K562 (cell line): ENCODE measurements around the gene PLEKHO2. TPM values are rescaled to one million over a fixed set of nuclear protein-coding genes. Genes with fewer than 3 reads are reported as not detected.

Experiments
- ATAC-seq: fragments of 200-7000 bp; cut with Tn5 transposase; 3 replicates; pipeline ENCODE4 v1.9.1; 2020; ENCODE audit warnings: moderate library complexity
- BruUV-seq: library from RNA; stranded (reverse); fragments of 400-500 nt; replicated peaks from 2 replicates; lab custom pipeline; 2021; lab: Mats Ljungman, UMichigan
- CTCF ChIA-PET: fragments of 300-600 bp; formaldehyde crosslinking; extraction: SDS; loops from one replicate; lab custom pipeline; 2021; ENCODE audit warnings: low intra/inter-chr PET ratio; lab: Yijun Ruan, JAX
- POLR2A ChIA-PET: fragments of 300-600, 350-650 bp; sonication (Branson Sonifier 250); formaldehyde crosslinking; extraction: SDS; loops from one replicate; lab custom pipeline; 2021; ENCODE audit warnings: antibody characterized with exemption, inconsistent platforms; lab: Yijun Ruan, JAX
- DNase-seq, 4 experiments: peaks; one replicate each; pipeline versions ENCODE4 v3.0.0 to v3.0.0-alpha.2; 2011 to 2018; ENCODE audit warnings: low spot score in 3 of 4, mixed read lengths in 3 of 4; ENCODE audit errors: extremely low read depth in 1 of 4
- FAIRE-seq: peaks from 2 replicates; lab custom pipeline; 2011; peaks lifted over from hg19 to GRCh38; lab: Jason Lieb, UNC
- H2AFZ ChIP-seq: 2 replicates; pipeline ENCODE4 v1.6.0; 2011; ENCODE audit warnings: low read depth, low read length, control low read depth, inconsistent platforms
- H3K27ac ChIP-seq: fragments of 200-600 bp; 3 replicates; pipeline ENCODE4 v1.8.0; 2011; ENCODE audit warnings: low read depth, mild to moderate bottlenecking, control low read depth, inconsistent platforms, low read length, moderate library complexity, mixed read lengths; ENCODE audit errors: extremely low read depth
- H3K27me3 ChIP-seq, 2 experiments: fragments of 300-600 bp in 1 of 2; 2 replicates in 1 of 2; 3 replicates in 1 of 2; pipeline versions ENCODE4 v1.6.0 to v1.8.0; 2011; ENCODE audit warnings: inconsistent platforms in 2 of 2, low read length in 2 of 2, mild to moderate bottlenecking in 1 of 2, mixed read lengths in 1 of 2, moderate library complexity in 1 of 2; ENCODE audit not compliant: control insufficient read depth in 2 of 2, insufficient read depth in 2 of 2
- H3K36me3 ChIP-seq: fragments of 300-600 bp; 3 replicates; pipeline ENCODE4 v1.8.0; 2011; ENCODE audit warnings: mild to moderate bottlenecking, low read length, inconsistent platforms; ENCODE audit not compliant: control insufficient read depth, insufficient read depth
- H3K4me1 ChIP-seq, 2 experiments: fragments of 200-600 bp in 1 of 2; replicated peaks in 1 of 2; 2 replicates in 1 of 2; 3 replicates in 1 of 2; pipeline versions ENCODE4 v1.5.1 to v1.8.0; 2011; ENCODE audit warnings: inconsistent platforms in 2 of 2, low read length in 2 of 2, mild to moderate bottlenecking in 1 of 2, mixed read lengths in 1 of 2, moderate library complexity in 1 of 2; ENCODE audit not compliant: control insufficient read depth in 2 of 2, insufficient read depth in 2 of 2
- H3K4me2 ChIP-seq: 2 replicates; pipeline ENCODE4 v1.6.1; 2011; ENCODE audit warnings: low read length, control low read depth, inconsistent platforms, mixed read lengths; ENCODE audit not compliant: insufficient read depth
- H3K4me3 ChIP-seq: fragments of 200-600 bp; sonication (generic), shearing (Covaris generic); 2 replicates; pipeline ENCODE4 v1.5.1; 2016; ENCODE audit warnings: control low read depth, inconsistent platforms
- H3K79me2 ChIP-seq: fragments of 200-600 bp; 3 replicates; pipeline ENCODE4 v1.8.0; 2011; ENCODE audit warnings: low read length, inconsistent platforms; ENCODE audit not compliant: control insufficient read depth, insufficient read depth
- H3K9ac ChIP-seq, 2 experiments: 2 replicates each; pipeline versions ENCODE4 v1.6.0 to v1.6.1; 2011; ENCODE audit warnings: low read depth in 2 of 2, low read length in 2 of 2, control low read depth in 1 of 2, inconsistent platforms in 1 of 2, mild to moderate bottlenecking in 1 of 2, mixed read lengths in 1 of 2; ENCODE audit not compliant: insufficient read depth in 1 of 2
- H3K9me1 ChIP-seq: one replicate; pipeline ENCODE4 v1.6.0; 2011; ENCODE audit warnings: inconsistent platforms, mild to moderate bottlenecking, low read length, moderate library complexity; ENCODE audit not compliant: control insufficient read depth, insufficient read depth
- H3K9me3 ChIP-seq: replicated peaks from 2 replicates; pipeline ENCODE4 v1.5.1; 2011; ENCODE audit warnings: low read depth, low read length, inconsistent platforms; ENCODE audit not compliant: control insufficient read depth, insufficient read depth
- H4K20me1 ChIP-seq: replicated peaks from 2 replicates; pipeline ENCODE4 v1.6.1; 2011; ENCODE audit warnings: low read length, inconsistent platforms, mixed read lengths; ENCODE audit not compliant: control insufficient read depth, insufficient read depth
- ADNP ChIP-seq: fragments of 200-800 bp; sonication (Bioruptor generic); IDR thresholded peaks from 2 replicates; pipeline ENCODE4 v1.6.1; 2016; ENCODE audit warnings: missing genetic modification characterization, missing compliant biosample characterization
- BCOR ChIP-seq: fragments of 450-650 bp; IDR thresholded peaks from 2 replicates; pipeline ENCODE4 v1.6.1; 2016
- CEBPZ ChIP-seq: fragments of 150-350 bp; IDR thresholded peaks from 2 replicates; pipeline ENCODE4 v1.6.1; 2014; ENCODE audit warnings: low read depth, mild to moderate bottlenecking, low read length, borderline replicate concordance
- CREM ChIP-seq: IDR thresholded peaks from 2 replicates; pipeline ENCODE4 v1.6.1; 2014; ENCODE audit warnings: antibody characterized with exemption, low read depth
- HMG20A ChIP-seq: fragments of 450-650 bp; formaldehyde crosslinking; conservative IDR thresholded peaks from 2 replicates; pipeline ENCODE4 v1.4.0; 2020; ENCODE audit warnings: mild to moderate bottlenecking, mixed read lengths
- HSF4 ChIP-seq: fragments of 250-450 bp; sonication (Bioruptor Pico); IDR thresholded peaks from 2 replicates; pipeline ENCODE4 v2.1.2; 2022; ENCODE audit warnings: mild to moderate bottlenecking, moderate library complexity, borderline replicate concordance
- NCOA1 ChIP-seq: fragments of 450-650 bp; IDR thresholded peaks from 2 replicates; pipeline ENCODE4 v1.6.1; 2016; ENCODE audit warnings: low read depth
- PHTF2 ChIP-seq: fragments of 250-450 bp; sonication (Bioruptor Pico); IDR thresholded peaks from 2 replicates; pipeline ENCODE4 v1.5.0; 2021; ENCODE audit warnings: mild to moderate bottlenecking
- RNF219 ChIP-seq: fragments of 250-450 bp; sonication (Bioruptor Pico); IDR thresholded peaks from 2 replicates; pipeline ENCODE4 v1.5.0; 2022; ENCODE audit warnings: mild to moderate bottlenecking
- SAFB ChIP-seq: fragments of 200-400 bp; formaldehyde crosslinking; IDR thresholded peaks from 2 replicates; pipeline ENCODE4 v1.6.1; 2017; ENCODE audit warnings: low read depth, low read length, borderline replicate concordance
- SLC30A9 ChIP-seq: fragments of 250-450 bp; sonication (Bioruptor Pico); IDR thresholded peaks from 2 replicates; pipeline ENCODE4 v1.8.0; 2022; ENCODE audit warnings: mild to moderate bottlenecking, moderate library complexity
- SMARCA5 ChIP-seq: fragments of 450-650 bp; IDR thresholded peaks from 2 replicates; pipeline ENCODE4 v1.6.1; 2016
- TARDBP ChIP-seq: fragments of 450-650 bp; IDR thresholded peaks from 2 replicates; pipeline ENCODE4 v1.6.1; 2016
- WGBS: fragments of 100-300 bp; shearing (Covaris generic); methylation state at CpG from one replicate; pipeline ENCODE4 v1.1.6; 2016; ENCODE audit warnings: low coverage, mixed read lengths; ENCODE audit not compliant: insufficient coverage; ENCODE audit errors: missing lambda C conversion rate; 5-methylcytosine and 5-hydroxymethylcytosine counted together
- in situ Hi-C: fragments of 300-500 bp; cut with MboI; formaldehyde crosslinking; loops from 4 replicates; pipeline ENCODE4 v1.15.0; 2018; ENCODE audit warnings: inconsistent platforms, mixed read lengths
- intact Hi-C: fragments of 100-400 bp; cut with micrococcal nuclease; formaldehyde crosslinking; loops from 2 replicates; pipeline ENCODE4 v1.14.2; 2022
- polyA plus RNA-seq, 8 experiments: library from polyadenylated mRNA; depleted of rRNA in 4 of 8; stranded (reverse) in 5 of 8; unstranded in 3 of 8; fragments of >200 nt; fragmentation: Nextera tagmentation in 2 of 8; fragmentation: Illumina TruSeq in 1 of 8; extraction: Ambion mirVana in 2 of 8; extraction: Trizol in 1 of 8; gene quantifications; 2 replicates each; pipeline versions ENCODE4 v1.2.1 to v1.2.3, GENCODE V29; 2011 to 2014; ENCODE audit warnings: inconsistent platforms in 1 of 8, missing spikeins in 1 of 8
- total RNA-seq, 7 experiments: library from RNA; depleted of rRNA in 6 of 7; stranded (reverse); fragments of >200 nt in 6 of 7; fragmentation: Illumina TruSeq in 2 of 7; extraction: Trizol in 2 of 7; gene quantifications; 2 replicates each; pipeline versions ENCODE4 v1.2.1 to v1.2.3, GENCODE V29; 2011 to 2021; ENCODE audit warnings: low replicate concordance in 1 of 7
- TF ChIP-seq, protein P1 (sequence below): fragments of 250-450 bp; sonication (Bioruptor Pico); IDR thresholded peaks from 2 replicates; pipeline ENCODE4 v1.5.0; 2021
- TF ChIP-seq, protein P2 (sequence below): fragments of 250-450 bp; sonication (Bioruptor Pico); IDR thresholded peaks from 2 replicates; pipeline ENCODE4 v1.8.0; 2021; ENCODE audit warnings: mild to moderate bottlenecking, moderate library complexity

PLEKHO2 gene
- total and polyA plus RNA-seq, 9 of the 15 experiments (the other 6 are each of a cell fraction or from before 2014, with no cell fraction given), result 0.24 to 8.8 (median 5.5) TPM

DNA sequence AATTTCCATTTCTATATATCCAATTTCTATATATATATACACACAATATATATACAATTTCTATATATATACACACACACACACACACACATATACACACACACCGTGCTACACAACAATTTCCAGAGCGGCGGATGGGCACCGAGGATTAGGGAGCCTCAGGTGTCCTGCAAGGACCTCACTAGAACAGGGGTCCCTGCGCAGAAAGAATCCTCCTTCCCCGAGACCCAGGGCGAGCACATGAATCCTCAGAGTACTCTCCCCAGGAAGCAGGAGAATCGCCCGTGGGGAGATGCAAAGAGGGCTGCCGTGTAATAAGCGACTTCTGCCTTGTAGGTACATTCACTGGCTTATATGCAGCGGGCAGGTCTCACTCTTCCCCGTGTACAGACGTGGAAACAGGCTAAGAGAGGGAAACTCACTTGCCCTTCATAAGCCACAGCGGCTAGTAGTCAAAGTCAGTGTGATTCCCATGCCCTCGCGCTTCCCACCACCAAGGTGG is 16.7 kb upstream of the PLEKHO2 start:
- Histone ChIP-seq H3K9me3 (peaks cover 5% of the 10 kb centered on the region), H3K27me3 (no peaks in the 10 kb centered on the region), H3K27ac (peak overlapping the region; percentile 88), H3K4me1 (peaks cover 8 to 19% of the 10 kb centered on the region in 2 experiments; a peak in 4 of 5 replicates), H4K20me1 (no peaks in the 10 kb centered on the region), H3K36me3 (peaks cover 2% of the 10 kb centered on the region; the same call in 1 of the 3 replicates), H3K4me3 (peak overlapping the region; percentile 65), H3K79me2 (peaks cover 7% of the 10 kb centered on the region; the same call in 2 of the 3 replicates), H2AFZ (peak overlapping the region; percentile 97), H3K9me1 (no peaks in the 10 kb centered on the region), H3K4me2 (peak overlapping the region; percentile 96), H3K9ac (peak overlapping the region; percentile 93 to 95)
- in situ Hi-C loops, result no loop called here
- POLR2A ChIA-PET, result interaction anchor here (0.5 to 1.0 kb wide), 5 partner anchors 10 to 1226 kb away, joined by 3 to 9 read pairs (median 3); no protein-coding TSS in a partner anchor
- WGBS, result 23% methylated on average over 17 of the region's 17 CpGs
- DNase-seq (no peak), ATAC-seq (peak; percentile 36), FAIRE-seq (no peak)
- intact Hi-C loops, result no loop called here
- CTCF ChIA-PET, result no interaction called here
- BruUV-seq, result TSS peak; percentile 75
- TF ChIP-seq, protein P1, sequence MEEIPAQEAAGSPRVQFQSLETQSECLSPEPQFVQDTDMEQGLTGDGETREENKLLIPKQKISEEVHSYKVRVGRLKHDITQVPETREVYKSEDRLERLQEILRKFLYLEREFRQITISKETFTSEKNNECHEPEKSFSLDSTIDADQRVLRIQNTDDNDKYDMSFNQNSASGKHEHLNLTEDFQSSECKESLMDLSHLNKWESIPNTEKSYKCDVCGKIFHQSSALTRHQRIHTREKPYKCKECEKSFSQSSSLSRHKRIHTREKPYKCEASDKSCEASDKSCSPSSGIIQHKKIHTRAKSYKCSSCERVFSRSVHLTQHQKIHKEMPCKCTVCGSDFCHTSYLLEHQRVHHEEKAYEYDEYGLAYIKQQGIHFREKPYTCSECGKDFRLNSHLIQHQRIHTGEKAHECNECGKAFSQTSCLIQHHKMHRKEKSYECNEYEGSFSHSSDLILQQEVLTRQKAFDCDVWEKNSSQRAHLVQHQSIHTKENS (CRISPR knock-in tag), result no peak
- TF ChIP-seq NCOA1 (0 out of 2 replicates have a peak, but pooled peaks have one; percentile 13), ADNP (tag) (no peak), CEBPZ (no peak), PHTF2 (CRISPR knock-in tag) (no peak), SLC30A9 (CRISPR knock-in tag) (no peak), HSF4 (CRISPR knock-in tag) (no peak), SMARCA5 (peak; percentile 52; the same call in 1 of the 2 replicates), BCOR (0 out of 2 replicates have a peak, but pooled peaks have one; percentile 21), RNF219 (CRISPR knock-in tag) (no peak), CREM (0 out of 2 replicates have a peak, but pooled peaks have one; percentile 1), TARDBP (0 out of 2 replicates have a peak, but pooled peaks have one; percentile 32), SAFB (no peak), HMG20A (no peak)
- TF ChIP-seq, protein P2, sequence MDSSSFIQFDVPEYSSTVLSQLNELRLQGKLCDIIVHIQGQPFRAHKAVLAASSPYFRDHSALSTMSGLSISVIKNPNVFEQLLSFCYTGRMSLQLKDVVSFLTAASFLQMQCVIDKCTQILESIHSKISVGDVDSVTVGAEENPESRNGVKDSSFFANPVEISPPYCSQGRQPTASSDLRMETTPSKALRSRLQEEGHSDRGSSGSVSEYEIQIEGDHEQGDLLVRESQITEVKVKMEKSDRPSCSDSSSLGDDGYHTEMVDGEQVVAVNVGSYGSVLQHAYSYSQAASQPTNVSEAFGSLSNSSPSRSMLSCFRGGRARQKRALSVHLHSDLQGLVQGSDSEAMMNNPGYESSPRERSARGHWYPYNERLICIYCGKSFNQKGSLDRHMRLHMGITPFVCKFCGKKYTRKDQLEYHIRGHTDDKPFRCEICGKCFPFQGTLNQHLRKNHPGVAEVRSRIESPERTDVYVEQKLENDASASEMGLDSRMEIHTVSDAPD (CRISPR knock-in tag), result no peak
